ENCODE measurements around the gene TPRG1L.

TPRG1L gene

DNA sequence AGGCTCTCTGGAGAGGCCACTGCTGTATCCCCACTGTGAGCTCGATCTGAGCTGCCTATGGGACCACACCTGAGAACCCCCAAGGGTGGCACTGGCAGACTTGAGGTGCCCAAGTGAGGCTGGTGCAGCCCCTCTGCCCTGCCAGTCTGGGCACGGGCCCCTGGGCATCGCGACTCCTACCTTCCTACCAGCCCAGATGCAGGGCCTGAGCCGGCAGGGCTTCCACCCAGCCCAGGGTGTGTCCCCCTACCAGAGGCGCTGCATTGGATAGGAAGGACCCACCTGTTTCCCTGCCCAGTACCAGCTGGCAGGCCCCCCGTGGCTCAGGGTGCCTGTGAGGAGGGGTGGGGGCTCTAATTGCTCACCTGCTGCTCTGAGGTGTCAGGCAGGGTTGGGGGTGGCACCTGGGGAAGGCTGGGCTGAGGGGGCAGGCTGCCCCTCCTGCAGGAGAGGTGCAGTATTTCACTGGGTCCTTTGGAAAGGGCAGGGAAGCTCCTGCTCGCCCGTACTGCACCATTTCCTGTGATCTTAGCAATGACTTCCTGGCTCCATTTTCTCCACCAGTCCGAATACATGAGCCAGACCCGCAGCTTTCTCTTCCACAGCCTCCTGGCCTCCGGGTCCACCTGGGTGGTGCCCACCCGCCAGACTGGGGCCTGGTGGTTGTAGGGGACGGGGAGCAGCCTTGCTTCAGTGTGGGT is 39.3 kb downstream of the TPRG1L start:
- Histone ChIP-seq H3K4me3 (ENCODE audit: low read depth in 1 of 2, low read length in 2 of 2) (no peak overlapping the region), H3K27me3 (ENCODE audit: control insufficient read depth in 1 of 2, insufficient read depth in 2 of 2, low read length in 2 of 2) (peaks cover 0 to 26% of the 10 kb centered on the region in 2 donors), H3K36me3 (ENCODE audit: insufficient read depth, low read length) (no peaks in the 10 kb centered on the region), H3K27ac (ENCODE audit: low read depth, low read length) (no peak overlapping the region), H3K9ac (ENCODE audit: low read length) (no peak overlapping the region), H3K4me1 (ENCODE audit: insufficient read depth, low read length) (no peaks in the 10 kb centered on the region), H3K9me3 (ENCODE audit: low read length) (no peaks in the 10 kb centered on the region)

- no peak overlapping the region for H3K4me3 ChIP-seq (ENCODE audit: low read depth in 1 of 2, low read length in 2 of 2)
- H3K27me3 ChIP-seq (ENCODE audit: control insufficient read depth in 1 of 2, insufficient read depth in 2 of 2, low read length in 2 of 2) = peaks cover 0 to 32% of the 10 kb centered on the region in 2 donors
- no peak overlapping the region for H3K27ac ChIP-seq (ENCODE audit: low read depth, low read length)
- no peaks in the 10 kb centered on the region for H3K9me3 ChIP-seq (ENCODE audit: low read length)
- H3K9ac ChIP-seq (ENCODE audit: low read length) = no peak overlapping the region
- no peaks in the 10 kb centered on the region for H3K4me1 ChIP-seq (ENCODE audit: insufficient read depth, low read length)
- no peaks in the 10 kb centered on the region for H3K36me3 ChIP-seq (ENCODE audit: insufficient read depth, low read length)
These were observed 40.0 kb downstream of the TPRG1L start for GRCh38 chr1:3664700-3665375.

DNA sequence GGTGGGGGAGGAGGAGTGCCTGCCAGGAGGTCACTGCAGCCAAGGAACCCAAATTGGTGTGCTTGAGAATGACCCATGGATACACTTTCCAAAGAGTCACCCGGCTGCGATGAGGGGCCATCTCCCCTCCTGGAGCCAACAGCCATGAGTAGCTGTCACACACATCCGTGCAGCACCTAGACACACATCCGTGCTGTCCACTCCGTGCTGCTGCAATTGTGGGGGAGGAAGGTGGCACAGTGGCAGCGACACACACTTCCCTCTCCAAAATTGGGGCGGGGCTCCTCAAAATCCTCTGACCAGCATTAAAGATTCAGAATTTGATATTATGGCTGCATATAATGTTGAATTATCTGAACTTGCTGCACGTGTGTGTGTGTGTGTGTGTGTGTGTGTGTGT is 43.3 kb downstream of the TPRG1L start:
- Histone ChIP-seq H3K4me3 (ENCODE audit: low read depth in 1 of 2, low read length in 2 of 2) (no peak overlapping the region), H3K9me3 (ENCODE audit: low read length) (no peaks in the 10 kb centered on the region), H3K4me1 (ENCODE audit: insufficient read depth, low read length) (no peaks in the 10 kb centered on the region), H3K9ac (ENCODE audit: low read length) (no peak overlapping the region), H3K27ac (ENCODE audit: low read depth, low read length) (no peak overlapping the region), H3K27me3 (ENCODE audit: control insufficient read depth in 1 of 2, insufficient read depth in 2 of 2, low read length in 2 of 2) (peaks cover 0 to 49% of the 10 kb centered on the region in 2 donors), H3K36me3 (ENCODE audit: insufficient read depth, low read length) (no peaks in the 10 kb centered on the region)

- Histone ChIP-seq H3K27ac (ENCODE audit: low read depth, low read length) (no peak overlapping the region), H3K9me3 (ENCODE audit: low read length) (no peaks in the 10 kb centered on the region), H3K4me3 (ENCODE audit: low read depth in 1 of 2, low read length in 2 of 2) (no peak overlapping the region), H3K36me3 (ENCODE audit: insufficient read depth, low read length) (no peaks in the 10 kb centered on the region), H3K27me3 (ENCODE audit: control insufficient read depth in 1 of 2, insufficient read depth in 2 of 2, low read length in 2 of 2) (peaks cover 0 to 49% of the 10 kb centered on the region in 2 donors), H3K4me1 (ENCODE audit: insufficient read depth, low read length) (no peaks in the 10 kb centered on the region), H3K9ac (ENCODE audit: low read length) (no peak overlapping the region)
These were observed 43.9 kb downstream of the TPRG1L start for GRCh38 chr1:3668585-3669300.

GRCh38 chr1:3669421-3669821 is 44.6 kb downstream of the TPRG1L start:
- no peak overlapping the region for H3K9ac ChIP-seq (ENCODE audit: low read length)
- H3K4me1 ChIP-seq (ENCODE audit: insufficient read depth, low read length) = no peaks in the 10 kb centered on the region
- no peak overlapping the region for H3K4me3 ChIP-seq (ENCODE audit: low read depth in 1 of 2, low read length in 2 of 2)
- no peak overlapping the region for H3K27ac ChIP-seq (ENCODE audit: low read depth, low read length)
- H3K36me3 ChIP-seq (ENCODE audit: insufficient read depth, low read length) = no peaks in the 10 kb centered on the region
- H3K9me3 ChIP-seq (ENCODE audit: low read length) = no peaks in the 10 kb centered on the region
- peaks cover 0 to 49% of the 10 kb centered on the region in 2 donors for H3K27me3 ChIP-seq (ENCODE audit: control insufficient read depth in 1 of 2, insufficient read depth in 2 of 2, low read length in 2 of 2)

DNA sequence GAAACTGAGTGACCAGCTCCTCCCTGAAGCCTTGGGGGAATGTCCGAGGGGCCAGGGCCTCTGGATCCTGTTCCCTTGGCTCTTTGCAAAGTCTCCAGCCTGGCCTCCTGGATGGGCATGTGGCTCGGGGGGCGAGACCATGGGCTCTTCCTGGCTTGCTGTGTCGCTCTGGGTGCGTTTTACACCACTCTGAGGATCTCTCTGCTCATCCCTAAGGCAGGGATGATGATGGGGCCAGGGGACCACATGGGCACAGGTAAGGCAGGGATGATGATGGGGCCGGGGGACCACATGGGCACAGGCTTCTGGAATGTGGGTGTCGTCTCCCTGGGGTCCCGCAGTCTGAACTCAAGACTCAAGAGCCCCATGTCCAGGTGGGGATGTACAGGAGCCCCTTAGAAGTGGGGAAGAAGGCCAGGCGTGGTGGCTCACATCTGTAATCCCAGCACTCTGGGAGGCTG is 45.2 kb downstream of the TPRG1L start:
- no peaks in the 10 kb centered on the region for H3K4me1 ChIP-seq (ENCODE audit: insufficient read depth, low read length)
- no peak overlapping the region for H3K9ac ChIP-seq (ENCODE audit: low read length)
- no peaks in the 10 kb centered on the region for H3K36me3 ChIP-seq (ENCODE audit: insufficient read depth, low read length)
- no peak overlapping the region for H3K27ac ChIP-seq (ENCODE audit: low read depth, low read length)
- H3K27me3 ChIP-seq (ENCODE audit: control insufficient read depth in 1 of 2, insufficient read depth in 2 of 2, low read length in 2 of 2) = peaks cover 0 to 45% of the 10 kb centered on the region in 2 donors
- no peaks in the 10 kb centered on the region for H3K9me3 ChIP-seq (ENCODE audit: low read length)
- no peak overlapping the region for H3K4me3 ChIP-seq (ENCODE audit: low read depth in 1 of 2, low read length in 2 of 2)

DNA sequence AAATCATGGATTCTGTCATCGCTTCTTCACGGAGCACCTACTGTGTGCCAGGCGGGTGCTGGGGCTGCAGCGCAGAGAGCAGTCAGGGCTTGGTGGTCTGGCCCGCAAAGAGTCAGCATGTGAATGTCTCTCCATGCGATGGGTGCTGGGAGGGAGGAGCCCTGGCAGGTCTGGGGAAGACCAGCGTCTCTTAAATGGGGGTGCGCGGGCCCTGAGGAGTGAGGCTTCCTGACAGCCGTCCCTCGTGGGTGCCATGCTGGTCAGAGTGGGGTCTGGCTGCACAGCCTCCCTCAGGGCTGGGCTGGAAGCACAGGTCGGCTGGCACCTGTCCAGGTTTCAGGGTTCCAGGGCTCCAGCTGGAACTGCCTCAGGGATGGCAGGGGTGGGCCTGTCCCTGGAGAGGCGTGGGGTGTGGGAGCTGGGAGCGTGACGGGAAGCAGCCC is 46.0 kb downstream of the TPRG1L start:
- Histone ChIP-seq H3K36me3 (ENCODE audit: insufficient read depth, low read length) (no peaks in the 10 kb centered on the region), H3K9ac (ENCODE audit: low read length) (no peak overlapping the region), H3K27ac (ENCODE audit: low read depth, low read length) (no peak overlapping the region), H3K27me3 (ENCODE audit: control insufficient read depth in 1 of 2, insufficient read depth in 2 of 2, low read length in 2 of 2) (peaks cover 0 to 48% of the 10 kb centered on the region in 2 donors), H3K4me1 (ENCODE audit: insufficient read depth, low read length) (no peaks in the 10 kb centered on the region), H3K4me3 (ENCODE audit: low read depth in 1 of 2, low read length in 2 of 2) (no peak overlapping the region), H3K9me3 (ENCODE audit: low read length) (no peaks in the 10 kb centered on the region)

DNA sequence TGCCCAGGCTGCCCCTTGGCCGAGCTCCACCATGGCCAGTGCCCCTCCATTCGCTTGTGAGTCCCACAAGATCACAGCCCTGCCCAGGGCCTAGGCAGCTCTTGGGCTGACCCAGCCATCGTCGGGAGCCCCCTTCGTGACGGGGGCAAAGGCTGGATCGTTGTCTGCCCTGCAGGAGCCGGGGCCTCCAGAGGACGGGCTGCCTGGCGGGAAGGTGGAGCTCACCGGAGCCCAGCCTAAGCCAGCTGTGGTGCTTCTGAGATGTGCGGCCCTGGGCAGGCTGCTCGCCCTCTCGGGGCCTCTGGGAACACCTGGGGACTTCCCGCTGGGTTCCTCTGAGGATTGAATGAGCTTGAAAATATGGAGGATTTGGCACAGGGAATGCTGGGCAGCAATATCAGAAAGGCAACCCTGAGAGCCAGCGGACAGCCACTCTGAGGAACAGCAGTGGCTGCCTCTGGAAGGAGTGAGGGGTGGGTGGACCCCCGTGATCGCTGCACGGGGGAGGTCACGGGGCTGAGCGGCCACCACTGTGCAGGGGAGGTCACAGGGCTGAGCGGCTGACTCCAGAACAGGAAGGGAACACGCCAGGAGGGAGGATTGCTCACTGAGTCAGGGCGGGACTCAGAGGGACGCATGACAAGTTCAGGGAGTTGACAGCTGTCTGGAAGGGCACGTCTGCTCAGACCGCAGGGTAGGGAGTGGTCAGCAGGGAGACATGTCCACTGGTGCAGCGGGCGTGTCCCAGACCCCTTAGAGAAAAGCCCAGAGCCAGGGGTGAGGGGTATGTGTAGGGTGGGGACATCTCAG is 46.8 kb downstream of the TPRG1L start:
- Histone ChIP-seq H3K4me3 (ENCODE audit: low read depth in 1 of 2, low read length in 2 of 2) (no peak overlapping the region), H3K9ac (ENCODE audit: low read length) (no peak overlapping the region), H3K9me3 (ENCODE audit: low read length) (no peaks in the 10 kb centered on the region), H3K27ac (ENCODE audit: low read depth, low read length) (no peak overlapping the region), H3K4me1 (ENCODE audit: insufficient read depth, low read length) (no peaks in the 10 kb centered on the region), H3K36me3 (ENCODE audit: insufficient read depth, low read length) (no peaks in the 10 kb centered on the region), H3K27me3 (ENCODE audit: control insufficient read depth in 1 of 2, insufficient read depth in 2 of 2, low read length in 2 of 2) (peaks cover 0 to 45% of the 10 kb centered on the region in 2 donors)

DNA sequence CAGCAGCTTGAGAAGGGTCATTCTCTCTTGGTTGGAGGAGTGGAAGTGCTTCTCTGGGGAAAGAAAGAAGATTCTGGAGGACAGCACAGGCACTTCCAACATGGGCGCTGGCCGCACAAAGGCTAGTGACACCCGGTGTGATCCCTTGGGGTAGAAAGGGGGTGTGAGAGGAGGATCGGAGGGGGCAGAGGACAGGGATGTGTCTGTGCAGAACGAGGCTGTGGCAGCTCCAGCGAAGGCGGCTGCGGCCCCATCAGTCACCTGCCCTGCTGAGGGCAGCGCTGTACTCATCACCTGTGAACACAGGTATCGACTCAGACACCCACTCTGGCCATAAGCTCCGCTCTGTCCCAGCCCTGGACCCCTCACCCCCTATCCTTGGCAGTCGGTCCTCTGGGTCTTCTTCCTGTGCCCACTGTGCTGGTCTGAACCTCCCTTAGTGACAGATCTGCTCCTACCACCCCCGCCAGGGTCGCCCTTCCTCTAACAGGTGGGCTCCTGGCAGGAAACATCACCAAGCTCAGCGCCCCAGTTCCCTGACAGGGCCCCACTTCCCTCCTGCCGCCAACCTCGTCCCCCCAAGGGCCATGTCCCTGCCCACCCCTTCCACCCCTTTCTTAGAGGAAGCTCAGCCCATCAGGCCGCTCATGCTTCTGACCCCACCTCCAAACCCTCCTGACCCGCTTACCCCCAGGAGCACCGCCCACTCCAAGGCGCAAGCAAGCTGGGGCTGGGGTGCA is 47.6 kb downstream of the TPRG1L start:
- H3K4me1 ChIP-seq (ENCODE audit: insufficient read depth, low read length) = no peaks in the 10 kb centered on the region
- no peaks in the 10 kb centered on the region for H3K36me3 ChIP-seq (ENCODE audit: insufficient read depth, low read length)
- no peak overlapping the region for H3K27ac ChIP-seq (ENCODE audit: low read depth, low read length)
- H3K9ac ChIP-seq (ENCODE audit: low read length) = no peak overlapping the region
- H3K27me3 ChIP-seq (ENCODE audit: control insufficient read depth in 1 of 2, insufficient read depth in 2 of 2, low read length in 2 of 2) = peaks cover 0 to 42% of the 10 kb centered on the region in 2 donors
- H3K9me3 ChIP-seq (ENCODE audit: low read length) = no peaks in the 10 kb centered on the region
- no peak overlapping the region for H3K4me3 ChIP-seq (ENCODE audit: low read depth in 1 of 2, low read length in 2 of 2)

- no peaks in the 10 kb centered on the region for H3K36me3 ChIP-seq (ENCODE audit: insufficient read depth, low read length)
- no peaks in the 10 kb centered on the region for H3K4me1 ChIP-seq (ENCODE audit: insufficient read depth, low read length)
- no peak overlapping the region for H3K9ac ChIP-seq (ENCODE audit: low read length)
- peaks cover 0 to 40% of the 10 kb centered on the region in 2 donors for H3K27me3 ChIP-seq (ENCODE audit: control insufficient read depth in 1 of 2, insufficient read depth in 2 of 2, low read length in 2 of 2)
- no peak overlapping the region for H3K4me3 ChIP-seq (ENCODE audit: low read depth in 1 of 2, low read length in 2 of 2)
- H3K27ac ChIP-seq (ENCODE audit: low read depth, low read length) = no peak overlapping the region
- H3K9me3 ChIP-seq (ENCODE audit: low read length) = no peaks in the 10 kb centered on the region
These were observed 48.2 kb downstream of the TPRG1L start for GRCh38 chr1:3672971-3673361.
